K562 (cell line): Measurements from ENCODE around the gene EPHB6. TPM values are rescaled to one million over a fixed set of nuclear protein-coding genes. Genes with fewer than 3 reads are reported as not detected.

Experiments used
- HMBOX1 ChIP-seq: sonication (generic); IDR thresholded peaks from 2 replicates; pipeline ENCODE4 v1.6.1; 2016
- HNRNPUL1 ChIP-seq: fragments of 200-400 bp; formaldehyde crosslinking; IDR thresholded peaks from 2 replicates; pipeline ENCODE4 v1.6.1; 2017; ENCODE audit warnings: low read length
- MITF ChIP-seq: IDR thresholded peaks from 2 replicates; pipeline ENCODE4 v1.6.1; 2014; ENCODE audit warnings: antibody characterized with exemption
- PCBP1 ChIP-seq: fragments of 200-400 bp; formaldehyde crosslinking; IDR thresholded peaks from 2 replicates; pipeline ENCODE4 v1.6.1; 2018; ENCODE audit warnings: mild to moderate bottlenecking, low read depth, low read length; ENCODE audit not compliant: poor library complexity, severe bottlenecking
- YBX1 ChIP-seq: fragments of 450-650 bp; IDR thresholded peaks from 2 replicates; pipeline ENCODE4 v1.7.1; 2016; ENCODE audit warnings: mild to moderate bottlenecking
- ZNF184 ChIP-seq: sonication (generic); formaldehyde crosslinking; IDR thresholded peaks from 2 replicates; pipeline ENCODE4 v1.5.0; 2020; ENCODE audit warnings: missing genetic modification reagents
- ZNF318 ChIP-seq, 2 experiments: fragments of 450-650 bp; IDR thresholded peaks; 2 replicates each; pipeline ENCODE4 v1.6.1; 2016; ENCODE audit warnings: mild to moderate bottlenecking in 2 of 2, borderline replicate concordance in 1 of 2, low read depth in 1 of 2, moderate library complexity in 1 of 2
- ZNF398 ChIP-seq: fragments of 250-450 bp; sonication (Bioruptor Pico); IDR thresholded peaks from 2 replicates; pipeline ENCODE4 v1.8.0; 2021; ENCODE audit warnings: moderate library complexity, mild to moderate bottlenecking, inconsistent platforms
- ZNF655 ChIP-seq: fragments of 250-450 bp; sonication (Bioruptor Pico); IDR thresholded peaks from 2 replicates; pipeline ENCODE4 v1.5.0; 2021
- polyA plus RNA-seq, 8 experiments: library from polyadenylated mRNA; depleted of rRNA in 4 of 8; stranded (reverse) in 5 of 8; unstranded in 3 of 8; fragments of >200 nt; fragmentation: Nextera tagmentation in 2 of 8; fragmentation: Illumina TruSeq in 1 of 8; extraction: Ambion mirVana in 2 of 8; extraction: Trizol in 1 of 8; gene quantifications; 2 replicates each; pipeline versions ENCODE4 v1.2.1 to v1.2.3, GENCODE V29; 2011 to 2014; ENCODE audit warnings: inconsistent platforms in 1 of 8, missing spikeins in 1 of 8
- total RNA-seq, 7 experiments: library from RNA; depleted of rRNA in 6 of 7; stranded (reverse); fragments of >200 nt in 6 of 7; fragmentation: Illumina TruSeq in 2 of 7; extraction: Trizol in 2 of 7; gene quantifications; 2 replicates each; pipeline versions ENCODE4 v1.2.1 to v1.2.3, GENCODE V29; 2011 to 2021; ENCODE audit warnings: low replicate concordance in 1 of 7

Gene EPHB6
- total and polyA plus RNA-seq, 9 of the 15 experiments (the other 6 are each of a cell fraction or from before 2014, with no cell fraction given) = 1.4 to 123 (median 7.6) TPM

GRCh38 chr7:142896741-142897379 is 42.0 kb downstream of the EPHB6 start (continued):
- TF ChIP-seq MITF = no peak
- TF ChIP-seq YBX1 = no peak
- no peak for TF ChIP-seq HMBOX1
- no peak for TF ChIP-seq HNRNPUL1
- TF ChIP-seq ZNF184 = no peak
- no peak for TF ChIP-seq ZNF398 (CRISPR knock-in tag)
- no peak for TF ChIP-seq ZNF655 (CRISPR knock-in tag)
- TF ChIP-seq PCBP1 = no peak
- TF ChIP-seq ZNF318 (IDR thresholded peaks at IDR 0.05; ENCODE audit: borderline replicate concordance in 1 of 2, low read depth in 1 of 2) = no peak
- TF ChIP-seq, all 486 proteins: peak for 0
